ENCODE measurements around the gene SERPINE2. TPM values are rescaled to one million over a fixed set of nuclear protein-coding genes. Genes with fewer than 3 reads are reported as not detected.
A peak's percentile ranks its signal among the peaks of the same experiment; 100 is the strongest.

Gene SERPINE2
- total and polyA plus RNA-seq, 4 experiments from 2014 or later: 0.47 to 2.0 (median 1.3) TPM

- peaks cover 44 to 84% (median 59%) of the 10 kb centered on the region in 4 donors for H3K4me1 Mint-ChIP-seq
- peaks cover 0 to 2% (median 0%) of the 10 kb centered on the region in 8 donors for H3K9me3 Mint-ChIP-seq
- no peak for DNase-seq
- peaks cover 10 to 11% of the 10 kb centered on the region in 2 donors for H3K36me3 Mint-ChIP-seq
- peak overlapping the region in 6 of 8 donors; percentile 5 to 61 (median 36) for H3K4me3 Mint-ChIP-seq
- H3K27ac Mint-ChIP-seq: peak overlapping the region in 3 of 7 donors; percentile 16 to 60 (median 31)
- Histone ChIP-seq H3K9me3 (ENCODE audit: control insufficient read depth in 1 of 2, low read length in 2 of 2) (no peaks in the 10 kb centered on the region), H3K27ac (ENCODE audit: low read depth, low read length) (no peak overlapping the region), H3K27me3 (ENCODE audit: insufficient read depth, low read length) (no peaks in the 10 kb centered on the region), H3K4me3 (ENCODE audit: low read length in 2 of 2) (no peak overlapping the region), H3K36me3 (ENCODE audit: insufficient read depth, low read length) (no peaks in the 10 kb centered on the region), H3K4me1 (ENCODE audit: insufficient read depth, low read length) (peaks cover 58% of the 10 kb centered on the region)
- H3K27me3 Mint-ChIP-seq: no peaks in the 10 kb centered on the region
- ChIA-PET POLR2A (ENCODE audit: partially characterized antibody) (interaction anchor here (2.2 kb wide), 1 partner anchor 8 kb away, joined by 12 read pairs; the partner anchor contains the start of gene WDFY1), CTCF (ENCODE audit: partially characterized antibody) (no interaction called here)
- intact Hi-C loops (cut with micrococcal nuclease): no loop called here
These were observed 102.2 kb downstream of the SERPINE2 start for GRCh38 chr2:223936862-223937326.

- Mint-ChIP-seq H3K4me1 (peaks cover 41 to 85% (median 58%) of the 10 kb centered on the region in 4 donors), H3K4me3 (peak overlapping the region in 5 of 8 donors; percentile 1 to 49 (median 3)), H3K36me3 (peaks cover 4 to 6% of the 10 kb centered on the region in 2 donors), H3K27me3 (no peaks in the 10 kb centered on the region), H3K27ac (peak overlapping the region in 4 of 7 donors; percentile 2 to 58 (median 40)), H3K9me3 (no peaks in the 10 kb centered on the region)
- H3K4me1 ChIP-seq (ENCODE audit: insufficient read depth, low read length): peaks cover 61% of the 10 kb centered on the region
- no peak for DNase-seq
- intact Hi-C loops (cut with micrococcal nuclease): no loop called here
- CTCF ChIA-PET (ENCODE audit: partially characterized antibody): interaction anchor here (0.8 kb wide), 1 partner anchor 59 kb away, joined by 3 read pairs; no protein-coding TSS in a partner anchor
- H3K27ac ChIP-seq (ENCODE audit: low read depth, low read length): no peak overlapping the region
- POLR2A ChIA-PET (ENCODE audit: partially characterized antibody): interaction anchor here (2.2 kb wide), 1 partner anchor 10 kb away, joined by 12 read pairs; the partner anchor contains the start of gene WDFY1
- H3K9me3 ChIP-seq (ENCODE audit: control insufficient read depth in 1 of 2, low read length in 2 of 2): no peaks in the 10 kb centered on the region
- H3K27me3 ChIP-seq (ENCODE audit: insufficient read depth, low read length): no peaks in the 10 kb centered on the region
- H3K4me3 ChIP-seq (ENCODE audit: low read length in 2 of 2): no peak overlapping the region
- no peaks in the 10 kb centered on the region for H3K36me3 ChIP-seq (ENCODE audit: insufficient read depth, low read length)
These were observed 103.5 kb downstream of the SERPINE2 start for GRCh38 chr2:223935459-223936125.

GRCh38 chr2:223934870-223935269 is 104.2 kb downstream of the SERPINE2 start:
- Mint-ChIP-seq H3K4me3 (no peak overlapping the region), H3K27me3 (no peaks in the 10 kb centered on the region), H3K36me3 (peaks cover 4 to 6% of the 10 kb centered on the region in 2 donors), H3K9me3 (no peaks in the 10 kb centered on the region), H3K27ac (peak overlapping the region in 2 of 7 donors; percentile 42 to 85), H3K4me1 (peaks cover 47 to 91% (median 64%) of the 10 kb centered on the region in 4 donors)
- CTCF ChIA-PET (ENCODE audit: partially characterized antibody): interaction anchor here (1.0 kb wide), 1 partner anchor 9 kb away, joined by 3 read pairs; no protein-coding TSS in a partner anchor
- no peak for DNase-seq
- Histone ChIP-seq H3K9me3 (ENCODE audit: control insufficient read depth in 1 of 2, low read length in 2 of 2) (no peaks in the 10 kb centered on the region), H3K27me3 (ENCODE audit: insufficient read depth, low read length) (no peaks in the 10 kb centered on the region), H3K4me3 (ENCODE audit: low read length in 2 of 2) (no peak overlapping the region), H3K27ac (ENCODE audit: low read depth, low read length) (no peak overlapping the region), H3K4me1 (ENCODE audit: insufficient read depth, low read length) (peaks cover 69% of the 10 kb centered on the region), H3K36me3 (ENCODE audit: insufficient read depth, low read length) (no peaks in the 10 kb centered on the region)
- POLR2A ChIA-PET (ENCODE audit: partially characterized antibody): interaction anchor here (2.2 kb wide), 1 partner anchor 10 kb away, joined by 12 read pairs; the partner anchor contains the start of gene WDFY1
- intact Hi-C loops (cut with micrococcal nuclease): no loop called here

- no peaks in the 10 kb centered on the region for H3K36me3 ChIP-seq (ENCODE audit: insufficient read depth, low read length)
- Mint-ChIP-seq H3K9me3 (no peaks in the 10 kb centered on the region), H3K4me1 (peaks cover 45 to 90% (median 64%) of the 10 kb centered on the region in 4 donors), H3K27me3 (no peaks in the 10 kb centered on the region), H3K4me3 (peak overlapping the region in 1 of 8 donors; percentile 24), H3K36me3 (no peaks in the 10 kb centered on the region), H3K27ac (peak overlapping the region in 6 of 7 donors; percentile 3 to 86 (median 60))
- ChIA-PET CTCF (ENCODE audit: partially characterized antibody) (no interaction called here), POLR2A (ENCODE audit: partially characterized antibody) (interaction anchor here (0.6 kb wide), 1 partner anchor 9 kb away, joined by 3 read pairs; no protein-coding TSS in a partner anchor)
- no peaks in the 10 kb centered on the region for H3K27me3 ChIP-seq (ENCODE audit: insufficient read depth, low read length)
- H3K4me1 ChIP-seq (ENCODE audit: insufficient read depth, low read length): peaks cover 67% of the 10 kb centered on the region
- H3K9me3 ChIP-seq (ENCODE audit: control insufficient read depth in 1 of 2, low read length in 2 of 2): no peaks in the 10 kb centered on the region
- no peak for DNase-seq
- intact Hi-C loops (cut with micrococcal nuclease): no loop called here
- H3K27ac ChIP-seq (ENCODE audit: low read depth, low read length): no peak overlapping the region
- no peak overlapping the region for H3K4me3 ChIP-seq (ENCODE audit: low read length in 2 of 2)
These were observed 106.0 kb downstream of the SERPINE2 start for GRCh38 chr2:223932816-223933800.

GRCh38 chr2:223930103-223930976 is 108.7 kb downstream of the SERPINE2 start:
- ChIA-PET POLR2A (ENCODE audit: partially characterized antibody) (interaction anchor here (1.4 to 3.0 kb wide), 2 partner anchors 11 to 15 kb away, joined by 5 to 13 read pairs; partner anchors contain the start of gene WDFY1), CTCF (ENCODE audit: partially characterized antibody) (interaction anchor here (0.5 to 1.9 kb wide), 7 partner anchors 9 to 1181 kb away, joined by 3 to 5 read pairs (median 3); no protein-coding TSS in a partner anchor)
- H3K36me3 ChIP-seq (ENCODE audit: insufficient read depth, low read length): no peaks in the 10 kb centered on the region
- no peaks in the 10 kb centered on the region for H3K27me3 Mint-ChIP-seq
- no peaks in the 10 kb centered on the region for H3K27me3 ChIP-seq (ENCODE audit: insufficient read depth, low read length)
- H3K9me3 ChIP-seq (ENCODE audit: control insufficient read depth in 1 of 2, low read length in 2 of 2): no peaks in the 10 kb centered on the region
- no peak overlapping the region for H3K4me3 ChIP-seq (ENCODE audit: low read length in 2 of 2)
- no peak for DNase-seq
- H3K9me3 Mint-ChIP-seq: peaks cover 0 to 2% (median 0%) of the 10 kb centered on the region in 8 donors
- peaks cover 39% of the 10 kb centered on the region for H3K4me1 ChIP-seq (ENCODE audit: insufficient read depth, low read length)
- intact Hi-C loops (cut with micrococcal nuclease): no loop called here
- peak overlapping the region; percentile 75 to 91 (median 87) for H3K27ac Mint-ChIP-seq
- peaks cover under 1 to 6% of the 10 kb centered on the region in 2 donors for H3K36me3 Mint-ChIP-seq
- peaks cover 34 to 77% (median 60%) of the 10 kb centered on the region in 4 donors for H3K4me1 Mint-ChIP-seq
- H3K27ac ChIP-seq (ENCODE audit: low read depth, low read length): no peak overlapping the region
- H3K4me3 Mint-ChIP-seq: peak overlapping the region in 7 of 8 donors; percentile 66 to 83 (median 74)

- H3K4me3 ChIP-seq (ENCODE audit: low read length in 2 of 2): no peak overlapping the region
- H3K4me1 ChIP-seq (ENCODE audit: insufficient read depth, low read length): peaks cover 33% of the 10 kb centered on the region
- H3K27ac ChIP-seq (ENCODE audit: low read depth, low read length): no peak overlapping the region
- CTCF ChIA-PET (ENCODE audit: partially characterized antibody): interaction anchor here (0.5 to 1.9 kb wide), 6 partner anchors 14 to 1180 kb away, joined by 3 to 5 read pairs (median 3); no protein-coding TSS in a partner anchor
- peak; percentile 62 to 79 (median 72) for DNase-seq
- peak overlapping the region in 7 of 8 donors; percentile 64 to 83 (median 74) for H3K4me3 Mint-ChIP-seq
- no peaks in the 10 kb centered on the region for H3K36me3 ChIP-seq (ENCODE audit: insufficient read depth, low read length)
- H3K36me3 Mint-ChIP-seq: peaks cover 1 to 6% of the 10 kb centered on the region in 2 donors
- H3K9me3 Mint-ChIP-seq: peaks cover 0 to 2% (median 0%) of the 10 kb centered on the region in 8 donors
- no peaks in the 10 kb centered on the region for H3K27me3 ChIP-seq (ENCODE audit: insufficient read depth, low read length)
- H3K9me3 ChIP-seq (ENCODE audit: control insufficient read depth in 1 of 2, low read length in 2 of 2): no peaks in the 10 kb centered on the region
- no peaks in the 10 kb centered on the region for H3K27me3 Mint-ChIP-seq
- POLR2A ChIA-PET (ENCODE audit: partially characterized antibody): interaction anchor here (1.4 to 3.0 kb wide), 2 partner anchors 12 to 15 kb away, joined by 5 to 13 read pairs; partner anchors contain the start of gene WDFY1
- peak overlapping the region; percentile 75 to 91 (median 87) for H3K27ac Mint-ChIP-seq
- H3K4me1 Mint-ChIP-seq: peaks cover 31 to 70% (median 53%) of the 10 kb centered on the region in 4 donors
- intact Hi-C loops (cut with micrococcal nuclease): no loop called here
These were observed 109.4 kb downstream of the SERPINE2 start for GRCh38 chr2:223929571-223930102.
